Stimulated activated CD4-positive, alpha-beta T cell treated with anti-CD3 and anti-CD28 coated beads, Interleukin-1b, Interleukin-23, amount 100 ng/mL, for 1 hour (primary cell): ENCODE results near the gene ULBP2.
"Not testable (repeated sequence)": the region's sequence is repeated elsewhere in the genome, so short reads cannot be mapped to it uniquely, and the experiment has no call there.

Experiments used
- DNase-seq, 2 donors: peaks; one replicate each; pipeline ENCODE4 v3.0.0-alpha.2; 2020; ENCODE audit warnings: low read depth in 2 of 2

ULBP2 gene

DNA sequence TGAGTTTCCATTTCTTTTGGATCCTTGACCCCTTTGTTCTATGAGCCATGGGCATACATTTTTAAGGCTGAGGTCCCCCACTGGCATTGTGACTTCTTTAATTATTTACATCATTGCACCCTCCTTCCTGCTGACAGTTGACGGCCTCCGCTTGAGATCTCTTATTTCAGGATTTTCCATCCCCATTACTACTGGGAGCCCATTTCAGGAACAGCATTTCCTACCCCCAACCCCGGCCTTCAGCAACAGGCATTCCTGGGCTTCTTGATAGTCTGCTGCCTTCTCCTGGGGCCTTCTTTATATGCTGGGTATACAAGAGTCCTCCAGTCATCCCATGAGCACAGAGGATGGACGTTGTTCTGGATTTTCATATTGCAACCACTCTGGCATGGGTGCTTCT is 25.8 kb downstream of the ULBP2 start:
- DNase-seq: no peak

DNA sequence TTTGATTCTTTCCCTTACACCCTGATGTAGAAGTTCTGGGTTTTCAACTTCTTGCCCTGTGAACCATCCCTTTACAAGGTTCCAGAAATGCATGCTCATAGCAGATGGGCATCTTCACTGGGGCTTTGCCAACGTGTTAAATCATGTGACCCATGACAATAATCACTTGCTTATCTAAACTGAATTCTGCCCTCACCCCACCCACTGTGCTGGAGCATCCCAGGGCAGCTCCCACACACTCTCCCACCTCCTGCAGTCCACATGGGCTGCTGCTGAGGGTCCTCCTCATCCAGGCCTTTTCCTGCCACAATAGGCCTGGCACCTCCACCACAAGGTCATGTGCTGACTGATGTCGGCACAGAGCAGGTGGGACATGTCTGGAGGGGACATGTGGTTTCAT is 26.2 kb downstream of the ULBP2 start:
- DNase-seq: not testable (repeated sequence)

DNA sequence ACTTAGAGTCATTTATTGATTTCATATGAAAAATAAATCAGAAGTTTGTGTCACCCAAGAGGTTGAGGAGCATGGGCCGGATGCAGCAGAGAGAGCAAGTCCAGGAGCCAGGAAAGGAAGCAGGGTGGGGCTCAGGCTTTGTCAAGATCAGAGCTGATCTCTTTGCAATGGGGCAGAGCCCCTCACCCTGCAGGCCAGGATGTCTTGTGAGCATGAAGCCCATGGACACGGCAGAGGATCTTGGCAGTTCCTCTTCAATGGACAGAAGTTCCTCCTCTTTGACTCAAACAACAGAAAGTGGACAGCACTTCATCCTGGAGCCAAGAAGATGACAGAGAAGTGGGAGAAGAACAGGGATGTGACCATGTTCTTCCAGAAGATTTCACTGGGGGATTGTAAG is 27.1 kb downstream of the ULBP2 start:
- not testable (repeated sequence) for DNase-seq

DNA sequence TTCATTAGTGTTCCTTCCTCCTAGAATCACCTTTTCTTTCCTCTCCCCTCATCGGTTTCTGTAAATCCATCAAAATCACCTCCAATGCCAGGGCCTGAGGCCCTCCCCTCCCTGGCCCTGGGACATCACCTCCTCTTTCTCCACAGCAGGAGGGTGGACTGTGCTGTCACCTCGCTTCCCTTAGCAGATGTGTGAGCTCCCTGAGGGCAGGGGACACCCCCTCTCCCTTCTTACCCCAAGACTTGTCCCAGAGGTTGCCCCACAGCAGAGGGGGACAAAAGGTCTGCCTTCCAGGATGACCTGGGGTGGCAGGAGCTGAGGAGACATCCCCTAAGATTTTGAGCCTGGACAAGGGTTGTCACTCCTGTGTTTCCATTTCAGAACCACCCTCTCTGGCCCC is 27.8 kb downstream of the ULBP2 start:
- DNase-seq: no peak

DNA sequence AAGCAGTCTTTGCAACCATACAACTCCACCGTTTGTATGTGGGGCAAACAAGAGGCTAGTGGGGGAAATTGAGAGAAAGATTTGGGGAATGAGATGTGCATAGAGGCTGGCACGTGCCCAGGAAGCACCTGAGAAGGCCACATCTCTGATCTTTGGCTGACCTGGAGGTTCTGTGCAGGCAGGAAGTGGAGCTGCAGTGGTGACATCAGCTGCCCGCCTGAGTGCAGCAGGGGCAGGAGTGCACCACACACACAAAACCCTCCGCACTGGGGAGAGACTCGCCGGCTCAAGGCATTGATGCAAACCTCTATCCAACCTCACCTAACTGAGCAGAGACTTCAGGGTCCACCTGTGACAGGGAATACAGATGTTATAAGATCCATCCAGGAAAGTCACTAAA is 32.6 kb downstream of the ULBP2 start:
- not testable (repeated sequence) for DNase-seq

DNA sequence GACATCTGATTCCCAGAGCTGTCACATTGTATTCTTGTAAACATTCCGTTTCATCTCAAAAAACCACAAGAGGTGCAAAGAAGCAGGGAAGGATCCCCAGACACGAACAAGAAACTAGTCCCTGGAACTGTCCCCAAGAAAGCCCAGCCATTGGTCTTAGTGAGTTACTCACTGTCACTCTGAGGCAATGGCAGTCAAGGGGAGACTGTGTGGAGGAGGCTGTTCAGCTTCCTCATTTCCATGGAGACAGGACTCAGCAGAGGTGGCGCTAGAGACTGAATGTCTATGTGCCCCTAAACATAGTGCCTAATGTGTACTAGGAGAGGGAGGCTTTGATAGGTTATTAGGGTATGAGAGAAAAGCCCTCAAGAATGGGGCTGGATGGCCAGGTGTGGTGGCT is 33.0 kb downstream of the ULBP2 start:
- DNase-seq: no peak

DNA sequence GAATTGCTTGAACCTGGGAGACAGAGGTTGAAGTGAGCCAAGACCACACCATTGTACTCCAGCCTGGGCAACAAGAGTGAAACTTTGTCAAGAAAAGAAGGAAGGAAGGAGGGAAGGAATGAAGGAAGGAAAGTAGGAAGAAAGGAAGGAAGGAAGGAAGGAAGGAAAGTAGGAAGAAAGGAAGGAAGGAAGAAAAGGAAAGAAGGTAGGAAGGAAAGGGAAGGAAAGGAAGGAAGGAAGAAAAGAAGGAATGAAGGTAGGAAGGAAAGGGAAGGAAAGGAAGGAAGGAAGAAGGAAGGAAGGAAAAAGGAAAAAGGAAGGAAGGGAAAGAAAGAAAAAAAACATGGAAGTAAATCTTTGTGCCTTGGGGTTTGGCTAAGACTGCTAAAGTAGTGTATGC is 33.6 kb downstream of the ULBP2 start:
- no peak for DNase-seq

DNA sequence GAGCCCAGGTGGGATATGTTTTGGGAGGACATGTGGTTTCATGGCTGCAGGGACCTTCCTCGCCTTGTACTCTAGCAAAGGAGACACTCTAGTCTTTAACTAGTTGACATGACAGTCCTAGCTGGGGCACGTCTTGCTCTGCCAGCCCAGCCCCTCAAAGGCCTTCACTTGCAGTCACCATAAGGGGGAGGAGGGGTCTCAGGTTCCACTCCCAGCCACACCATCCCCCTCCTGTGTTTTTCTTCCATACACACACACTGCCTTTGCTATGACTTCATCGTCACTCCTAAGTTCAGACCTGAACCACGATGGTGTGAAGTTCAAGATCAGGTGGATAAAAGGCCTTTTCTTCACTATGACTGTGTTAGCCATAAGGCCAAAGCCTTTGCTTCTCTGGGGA is 35.4 kb downstream of the ULBP2 start:
- no peak for DNase-seq

DNA sequence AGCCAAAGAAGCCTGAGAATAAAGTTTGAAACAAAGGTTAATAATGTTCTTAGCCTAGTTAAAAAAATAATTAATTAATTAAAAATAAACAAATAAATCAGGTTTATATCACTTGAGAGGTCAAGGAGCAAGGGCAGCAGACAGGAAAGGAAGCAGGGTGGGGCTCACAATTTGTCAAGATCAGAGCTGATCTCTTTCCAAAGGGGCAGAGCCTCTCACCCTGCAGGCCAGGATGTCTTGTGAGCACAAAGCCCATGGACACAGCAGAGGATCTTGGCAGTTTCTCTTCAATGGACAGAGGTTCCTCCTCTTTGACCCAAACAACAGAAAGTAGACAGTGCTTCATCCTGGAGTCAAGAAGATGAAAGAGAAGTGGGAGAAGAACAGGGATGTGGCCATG is 36.8 kb downstream of the ULBP2 start:
- no peak for DNase-seq

DNA sequence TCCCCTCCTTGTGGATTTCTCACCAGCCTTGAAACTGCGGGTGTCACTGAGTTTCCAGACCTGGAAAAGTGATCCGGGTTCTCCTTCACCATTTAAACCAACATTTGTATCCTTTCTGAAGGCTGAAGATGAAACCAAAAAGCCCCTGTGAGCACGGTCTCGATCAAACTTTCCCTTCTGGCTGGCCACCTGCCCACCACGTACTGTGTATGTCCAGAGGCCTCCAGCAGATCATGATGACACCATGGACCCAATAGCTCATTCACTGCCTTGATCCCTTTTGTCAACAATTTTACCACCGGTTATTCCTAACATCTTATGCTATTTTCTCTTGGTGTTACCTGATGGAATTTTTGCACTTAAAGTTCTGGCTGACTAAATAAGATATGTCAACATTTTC is 37.5 kb downstream of the ULBP2 start:
- no peak for DNase-seq

DNA sequence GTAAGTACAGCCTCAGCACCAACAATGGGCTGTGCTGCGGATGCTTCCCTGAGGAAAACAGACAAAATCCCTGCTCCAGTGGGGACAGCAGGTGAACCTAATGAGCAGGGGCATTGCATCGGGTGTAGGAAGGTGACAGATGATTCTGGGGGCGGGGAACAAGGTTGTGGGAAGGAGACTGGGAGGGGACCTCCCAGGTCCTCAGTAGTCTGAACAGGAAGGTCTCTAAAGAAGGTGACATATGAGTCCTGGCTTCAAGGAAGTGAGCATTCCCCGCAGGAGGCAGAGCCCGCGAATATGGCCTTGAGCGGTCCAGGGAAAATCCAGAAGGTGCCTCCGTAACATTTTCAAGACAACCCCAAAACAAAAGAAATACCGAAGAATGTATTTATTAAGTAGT is 41.3 kb downstream of the ULBP2 start:
- no peak for DNase-seq

DNA sequence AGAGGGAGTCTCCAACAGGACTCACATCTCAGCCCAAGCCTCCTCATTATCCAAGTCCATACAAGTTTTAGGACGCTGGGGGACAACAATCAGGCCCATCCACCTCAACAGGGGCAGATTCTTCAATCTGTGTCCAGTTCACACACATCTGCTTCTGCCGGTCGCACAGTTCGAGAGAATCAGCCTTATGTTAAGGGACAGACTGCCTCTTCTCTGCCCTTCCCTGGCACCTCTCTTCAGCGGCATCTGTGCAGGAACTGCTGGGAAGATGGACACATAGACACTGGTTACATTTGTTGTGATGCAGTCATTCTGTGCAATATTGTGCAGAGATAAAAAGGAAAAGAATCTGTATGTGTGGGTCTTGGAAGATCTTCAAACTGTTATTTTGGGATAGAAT is 43.0 kb downstream of the ULBP2 start:
- no peak for DNase-seq

DNA sequence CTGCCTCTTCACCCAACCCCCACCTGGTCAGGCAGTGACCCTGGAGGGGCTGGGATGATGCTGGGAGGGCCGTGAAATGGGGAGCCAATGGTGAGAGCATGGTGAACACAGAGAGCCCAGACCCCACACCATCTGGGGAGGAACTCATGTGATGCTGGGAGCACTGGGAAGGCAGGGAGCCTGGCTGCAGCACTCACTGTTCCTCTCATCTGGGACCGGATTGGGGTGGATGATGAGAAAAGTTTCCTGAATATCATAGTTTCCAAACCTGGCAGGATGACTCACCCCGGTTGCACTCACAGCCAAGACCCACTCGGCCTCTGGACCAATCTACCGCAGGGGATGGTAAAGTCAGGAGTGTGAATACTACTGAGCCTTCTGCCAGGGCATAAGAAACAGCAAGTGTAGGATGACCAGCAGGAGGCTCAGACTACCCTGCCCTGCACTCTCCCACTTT is 43.7 kb downstream of the ULBP2 start:
- DNase-seq: no peak

DNA sequence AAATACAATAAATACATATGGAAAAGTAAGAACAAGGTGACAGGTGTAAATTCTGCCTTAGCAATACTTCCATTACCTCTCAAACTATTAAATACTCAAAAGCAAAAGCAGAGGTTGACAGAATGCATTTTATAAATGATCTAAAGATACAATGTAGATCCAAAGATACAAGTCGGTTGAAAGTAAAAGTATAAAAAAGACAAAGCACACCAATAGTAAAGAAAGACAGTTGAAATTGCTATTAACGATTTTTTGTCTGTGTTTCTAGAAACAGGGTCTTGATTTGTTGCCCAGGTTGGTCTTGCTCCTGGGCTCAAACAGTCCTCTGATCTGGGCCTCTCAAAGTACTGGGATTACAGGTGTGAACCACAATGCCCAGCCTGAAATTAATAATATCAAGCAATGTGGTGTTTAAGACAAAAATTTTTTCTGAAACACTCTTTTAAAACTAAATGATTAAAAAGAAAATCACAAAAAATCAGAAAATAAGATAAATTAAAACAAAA is 45.8 kb downstream of the ULBP2 start:
- DNase-seq: no peak

DNA sequence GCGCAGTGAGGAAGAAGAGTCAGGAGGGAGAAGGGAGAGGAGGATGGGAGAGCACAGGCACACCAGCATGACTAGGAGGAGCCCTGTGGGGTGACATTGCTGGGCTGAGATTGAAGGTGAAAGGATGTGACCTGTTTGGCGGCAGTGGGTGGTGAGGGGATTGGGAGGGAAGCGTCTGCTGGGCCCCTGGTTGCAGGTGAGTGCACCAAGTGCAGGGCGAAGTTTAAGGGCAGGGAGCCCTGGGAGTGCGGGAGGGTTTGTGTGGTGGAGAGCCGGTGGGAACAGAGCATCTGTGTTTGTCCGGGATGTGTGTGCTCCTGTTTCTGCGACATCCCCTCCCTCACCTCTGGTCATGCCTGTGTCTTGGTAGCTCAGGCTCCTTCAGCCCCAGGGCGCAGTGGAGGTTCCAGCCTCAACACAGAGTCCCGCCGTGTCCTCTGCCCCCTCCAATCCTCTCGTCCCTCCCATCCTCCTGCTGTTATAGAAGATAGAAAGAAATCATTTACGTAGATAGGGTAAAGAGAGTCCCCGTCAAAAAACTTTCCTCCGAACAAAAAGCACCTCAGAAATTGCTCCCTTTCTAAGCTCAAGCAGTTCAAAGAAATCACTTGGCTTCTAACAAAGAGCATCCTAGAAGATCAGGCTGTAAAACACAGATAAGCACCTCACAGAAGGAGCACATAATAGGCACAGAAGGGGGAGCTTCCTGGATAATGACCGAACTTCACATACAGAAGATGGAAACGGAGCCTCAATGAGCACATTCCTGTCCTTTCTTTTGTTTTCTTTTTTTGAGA is 46.9 kb downstream of the ULBP2 start:
- DNase-seq: no peak

DNA sequence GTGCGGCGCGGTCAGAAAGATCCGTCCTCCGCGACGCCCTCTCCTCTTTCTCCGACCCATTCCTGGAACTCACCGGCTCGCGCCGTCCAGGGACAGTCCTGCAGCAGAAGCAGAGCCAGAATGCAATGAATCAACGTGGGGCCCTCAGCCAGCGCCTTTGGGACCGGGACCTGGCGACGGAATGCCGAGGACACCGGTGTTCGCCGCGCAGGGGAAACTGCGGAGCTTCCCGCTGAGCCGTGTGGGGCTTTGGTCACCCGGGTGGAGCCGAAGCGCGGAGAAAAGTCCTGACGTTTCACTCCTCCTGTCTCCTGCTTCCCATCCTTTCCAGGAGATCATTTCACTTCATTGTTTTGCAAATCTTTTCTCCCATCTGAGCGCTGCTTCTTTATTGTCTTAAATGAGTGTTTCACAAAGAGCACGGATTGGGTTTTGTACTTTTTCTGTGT is 48.4 kb downstream of the ULBP2 start:
- DNase-seq: no peak

DNA sequence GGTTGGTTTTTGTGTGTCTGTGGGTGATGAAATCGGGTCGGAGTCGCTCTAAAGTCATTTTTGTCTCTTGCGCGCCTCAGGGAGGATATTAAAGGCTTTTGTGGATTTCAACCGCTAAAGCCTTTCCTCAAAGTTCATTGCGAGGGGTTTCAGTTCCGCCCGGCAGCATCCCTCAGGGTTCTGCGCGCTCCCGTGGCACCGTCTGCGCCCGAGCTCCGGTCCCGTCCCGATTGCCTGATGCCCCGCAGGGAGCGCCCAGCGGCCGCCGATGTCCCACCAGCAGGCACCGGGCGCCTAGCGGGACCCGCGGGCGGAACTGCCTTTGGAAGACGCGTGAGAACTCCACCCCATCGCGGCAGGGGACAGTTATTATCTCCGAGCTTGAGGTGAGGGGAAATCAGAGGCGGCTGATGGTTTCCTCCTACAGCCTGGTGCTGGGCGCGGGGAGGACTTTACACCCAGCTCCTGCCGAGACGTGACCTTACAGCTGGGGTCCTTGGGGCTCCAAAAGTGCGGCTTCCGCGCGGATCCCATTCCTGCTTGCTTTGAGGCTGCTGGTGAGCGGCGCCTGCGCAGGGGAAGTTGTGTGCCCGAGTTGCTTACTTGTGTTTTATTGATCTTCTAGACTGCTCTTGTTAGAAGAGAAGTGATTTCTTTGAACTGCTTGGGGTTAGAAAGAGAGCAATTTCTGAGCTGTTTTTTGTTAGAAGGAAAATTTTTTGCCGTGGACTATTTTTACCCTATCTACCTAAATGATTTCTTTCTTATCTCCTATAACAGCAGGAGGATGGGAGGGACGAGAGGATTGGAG is 49.1 kb downstream of the ULBP2 start:
- DNase-seq: no peak

DNA sequence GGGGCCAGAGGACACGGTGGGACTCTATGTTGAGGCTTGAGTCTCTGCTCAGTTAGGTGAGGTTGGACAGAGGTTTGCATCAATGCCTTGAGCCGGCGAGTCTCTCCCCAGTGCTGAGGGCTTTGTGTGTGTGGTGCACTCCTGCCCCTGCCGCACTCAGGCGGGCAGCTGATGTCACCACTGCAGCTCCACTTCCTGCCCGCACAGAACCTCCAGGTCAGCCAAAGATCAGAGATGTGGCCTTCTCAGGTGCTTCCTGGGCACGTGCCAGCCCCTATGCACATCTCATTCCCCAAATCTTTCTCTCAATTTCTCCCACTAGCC is 49.6 kb downstream of the ULBP2 start:
- not testable (repeated sequence) for DNase-seq

DNA sequence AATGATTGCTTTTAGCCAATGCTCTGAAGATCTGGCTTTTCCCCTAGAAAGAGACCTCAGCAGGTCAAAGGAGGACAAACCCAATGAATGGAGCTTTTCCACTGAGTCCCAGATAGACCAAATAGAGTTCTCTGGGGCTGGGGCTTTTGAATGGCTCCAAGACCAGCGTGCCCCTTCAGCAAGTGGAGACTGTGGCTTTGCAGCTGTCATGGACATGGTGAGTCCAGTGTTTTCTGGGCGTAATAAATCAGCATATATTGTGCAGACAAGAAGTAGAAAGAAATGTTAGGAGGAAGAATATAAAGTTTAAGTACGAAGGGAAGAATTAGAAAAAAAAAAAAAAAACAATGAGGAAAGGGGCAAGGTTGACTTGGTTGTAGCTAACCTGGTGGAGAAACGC is 50.0 kb downstream of the ULBP2 start:
- DNase-seq: no peak

DNA sequence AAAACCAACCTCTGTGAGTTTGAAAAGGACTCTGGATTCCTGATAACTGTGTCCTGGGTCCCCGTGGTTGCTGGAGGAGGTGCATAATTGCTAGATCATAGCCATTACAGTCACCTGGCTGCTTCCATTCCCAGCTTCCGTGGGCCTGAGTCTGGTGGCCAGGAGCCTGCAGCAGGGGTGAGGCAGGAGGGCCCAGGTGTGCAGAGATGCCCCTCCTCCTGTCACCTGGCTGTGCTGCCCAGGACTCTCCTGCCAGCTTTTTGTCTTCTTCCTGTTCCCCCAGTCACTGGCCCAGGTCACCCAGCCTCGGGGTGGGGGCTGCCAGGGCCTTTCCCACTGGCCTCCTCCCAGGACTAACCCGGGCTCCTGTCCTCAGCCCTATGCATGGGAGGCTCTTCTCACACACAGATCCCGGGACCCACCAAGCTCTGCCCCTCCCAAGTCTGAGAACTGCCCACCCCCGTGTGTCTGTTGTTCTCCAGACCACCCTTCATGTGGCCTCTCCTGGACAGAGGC is 53.5 kb downstream of the ULBP2 start:
- DNase-seq: no peak

DNA sequence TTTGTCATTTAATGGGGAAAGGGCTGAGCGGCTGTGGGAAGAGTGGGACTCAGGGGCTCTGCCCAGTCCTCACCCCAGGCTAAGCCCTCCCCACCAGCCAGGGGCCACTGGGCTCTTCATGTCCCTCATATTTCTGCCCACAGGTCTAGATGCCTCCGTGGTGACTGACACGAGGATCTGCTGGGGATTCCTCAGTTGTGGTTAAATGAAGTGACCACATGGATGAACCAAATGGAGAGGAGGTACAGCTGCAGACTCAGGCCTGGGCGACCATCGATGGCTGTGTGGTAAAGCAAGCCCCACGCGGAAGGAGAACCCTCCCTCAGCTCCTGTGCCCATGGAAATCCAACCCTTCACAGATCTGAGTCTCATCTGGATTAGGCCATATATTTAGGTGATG is 54.2 kb downstream of the ULBP2 start:
- DNase-seq: no peak
